ENCODE results near the gene MPPED2. TPM values are rescaled to one million over a fixed set of nuclear protein-coding genes. Genes with fewer than 3 reads are reported as not detected.

Gene MPPED2
- polyA plus RNA-seq, 1 donor (not counting 4 experiments of a cell fraction or from before 2014, with no cell fraction given) = not detected

GRCh38 chr11:30423279-30423648, 162.9 kb downstream of the MPPED2 start:
- no peak for DNase-seq (ENCODE audit: low read depth, low spot score)
- Histone ChIP-seq H3K4me1 (ENCODE audit: control insufficient read depth, extremely low read depth, insufficient read depth, low read length) (no peaks in the 10 kb centered on the region), H3K4me3 (ENCODE audit: control insufficient read depth in 2 of 3, extremely low read depth in 1 of 3, insufficient read depth in 2 of 3, low read depth in 1 of 3, low read length in 3 of 3) (no peak overlapping the region), H3K79me2 (ENCODE audit: control insufficient read depth, insufficient read depth, low read length) (no peaks in the 10 kb centered on the region), H3K27me3 (ENCODE audit: control insufficient read depth, extremely low read depth, insufficient read depth, low read length) (peaks cover 8% of the 10 kb centered on the region), H4K20me1 (ENCODE audit: control insufficient read depth, extremely low read depth, insufficient read depth, low read length) (no peaks in the 10 kb centered on the region), H3K27ac (ENCODE audit: control insufficient read depth, insufficient read depth, low read length) (no peak overlapping the region), H3K9ac (ENCODE audit: control insufficient read depth, extremely low read depth, insufficient read depth, low read length) (no peak overlapping the region), H2AFZ (ENCODE audit: control insufficient read depth, low read length) (no peak overlapping the region), H3K9me3 (ENCODE audit: control insufficient read depth, low read depth, low read length) (no peaks in the 10 kb centered on the region), H3K36me3 (ENCODE audit: control insufficient read depth in 2 of 2, extremely low read depth in 1 of 2, insufficient read depth in 2 of 2, low read length in 2 of 2) (no peaks in the 10 kb centered on the region), H3K9me1 (ENCODE audit: control insufficient read depth, extremely low read depth, insufficient read depth, low read length) (no peaks in the 10 kb centered on the region), H3K4me2 (ENCODE audit: control insufficient read depth, extremely low read depth, insufficient read depth, low read depth, low read length) (no peak overlapping the region)
- no peak for FAIRE-seq
- dilution Hi-C loops (cut with MboI; ENCODE audit: extremely low pct_ligation_motif_present, low sequenced_read_pairs) = no loop called here
- no peak for TF ChIP-seq CTCF (optimal IDR thresholded peaks at IDR 0.05 in 1 of 3, IDR thresholded peaks at IDR 0.05 in 1 of 3, conservative IDR thresholded peaks at IDR 0.05 in 1 of 3; ENCODE audit: extremely low read depth in 1 of 3, insufficient read depth in 2 of 3, low read length in 3 of 3)
- TF ChIP-seq EZH2 (IDR thresholded peaks at IDR 0.05; ENCODE audit: low read length) = no peak

DNA sequence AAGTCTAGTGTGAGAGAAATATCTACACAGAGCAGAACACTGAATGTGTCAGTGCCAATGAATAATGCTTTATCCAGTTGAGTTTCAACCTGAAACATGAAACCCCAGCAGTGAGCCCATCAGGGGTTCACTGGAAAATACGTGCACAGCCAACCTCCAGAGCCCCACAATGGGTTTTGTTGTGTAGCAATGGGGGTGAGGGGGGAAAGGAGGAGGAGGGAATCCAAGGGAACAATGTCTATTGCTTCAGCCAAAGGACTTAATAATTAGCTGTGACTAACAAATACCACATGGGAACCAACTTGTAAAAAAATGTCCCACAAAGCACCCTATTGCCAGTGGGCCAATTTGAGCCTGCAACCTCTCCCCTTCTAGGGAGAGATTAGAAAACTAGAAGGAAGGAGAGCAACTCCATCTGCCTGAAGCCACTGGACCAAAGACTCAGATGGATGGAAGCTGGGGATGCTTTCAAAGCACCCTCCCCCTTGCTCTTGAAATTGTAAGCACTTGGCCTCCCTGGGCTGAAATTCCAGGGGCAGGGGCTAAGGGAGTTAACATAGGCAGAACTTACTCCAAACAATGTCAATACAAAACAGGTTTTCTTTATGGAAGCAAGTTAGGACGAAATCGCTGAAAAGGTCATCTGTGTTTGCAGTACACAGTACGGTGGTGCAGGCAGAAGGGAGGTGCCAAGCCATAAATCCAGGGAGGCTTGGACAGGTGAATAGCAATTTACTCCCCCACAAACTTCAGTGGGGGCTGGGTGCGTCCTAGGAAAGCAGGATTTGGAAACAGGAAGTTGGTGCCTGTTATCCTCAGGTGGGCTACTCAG, 163.5 kb downstream of the MPPED2 start:
- FAIRE-seq (no peak), DNase-seq (ENCODE audit: low read depth, low spot score) (no peak)
- Histone ChIP-seq H3K9me3 (ENCODE audit: control insufficient read depth, low read depth, low read length) (no peaks in the 10 kb centered on the region), H3K79me2 (ENCODE audit: control insufficient read depth, insufficient read depth, low read length) (no peaks in the 10 kb centered on the region), H2AFZ (ENCODE audit: control insufficient read depth, low read length) (no peak overlapping the region), H3K4me2 (ENCODE audit: control insufficient read depth, extremely low read depth, insufficient read depth, low read depth, low read length) (no peak overlapping the region), H3K27me3 (ENCODE audit: control insufficient read depth, extremely low read depth, insufficient read depth, low read length) (peaks cover 8% of the 10 kb centered on the region), H3K36me3 (ENCODE audit: control insufficient read depth in 2 of 2, extremely low read depth in 1 of 2, insufficient read depth in 2 of 2, low read length in 2 of 2) (no peaks in the 10 kb centered on the region), H4K20me1 (ENCODE audit: control insufficient read depth, extremely low read depth, insufficient read depth, low read length) (no peaks in the 10 kb centered on the region), H3K9me1 (ENCODE audit: control insufficient read depth, extremely low read depth, insufficient read depth, low read length) (no peaks in the 10 kb centered on the region), H3K4me1 (ENCODE audit: control insufficient read depth, extremely low read depth, insufficient read depth, low read length) (no peaks in the 10 kb centered on the region), H3K27ac (ENCODE audit: control insufficient read depth, insufficient read depth, low read length) (no peak overlapping the region), H3K9ac (ENCODE audit: control insufficient read depth, extremely low read depth, insufficient read depth, low read length) (no peak overlapping the region), H3K4me3 (ENCODE audit: control insufficient read depth in 2 of 3, extremely low read depth in 1 of 3, insufficient read depth in 2 of 3, low read depth in 1 of 3, low read length in 3 of 3) (no peak overlapping the region)
- TF ChIP-seq CTCF (optimal IDR thresholded peaks at IDR 0.05 in 1 of 3, IDR thresholded peaks at IDR 0.05 in 1 of 3, conservative IDR thresholded peaks at IDR 0.05 in 1 of 3; ENCODE audit: extremely low read depth in 1 of 3, insufficient read depth in 2 of 3, low read length in 3 of 3) = no peak
- no peak for TF ChIP-seq EZH2 (IDR thresholded peaks at IDR 0.05; ENCODE audit: low read length)
- dilution Hi-C loops (cut with MboI; ENCODE audit: extremely low pct_ligation_motif_present, low sequenced_read_pairs) = no loop called here

Measured in keratinocyte (primary cell).